ENCODE measurements around the gene CABCOCO1. TPM values are rescaled to one million over a fixed set of nuclear protein-coding genes. Genes with fewer than 3 reads are reported as not detected.

The CABCOCO1 gene
- total RNA-seq, 2 donors from 2014 or later = 0.35 TPM; not detected in 1

DNA sequence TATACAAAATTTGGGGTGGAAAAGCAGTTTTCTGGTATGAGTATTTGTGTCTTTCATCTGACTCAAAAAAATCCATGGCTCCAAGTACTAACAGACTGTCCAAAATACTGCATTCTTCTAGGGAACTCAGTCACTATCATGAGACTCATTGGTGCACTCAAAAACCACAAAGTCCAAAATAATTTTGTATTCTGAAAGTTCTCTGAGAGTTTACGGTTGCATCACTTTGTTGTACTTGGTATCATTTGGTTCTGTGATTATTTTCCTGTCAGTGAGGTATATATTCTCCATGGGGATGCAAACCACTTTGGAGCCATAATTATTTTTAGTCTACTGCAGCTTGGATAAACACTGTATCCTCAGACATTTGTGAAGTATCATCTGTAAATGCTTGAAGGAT, 28.0 kb upstream of the CABCOCO1 start:
- Histone ChIP-seq H3K9me3 (no peaks in the 10 kb centered on the region), H3K27ac (no peak overlapping the region), H3K4me1 (no peaks in the 10 kb centered on the region), H3K4me3 (no peak overlapping the region), H3K27me3 (no peaks in the 10 kb centered on the region), H3K36me3 (no peaks in the 10 kb centered on the region)
- DNase-seq (ENCODE audit: low spot score) = no peak
- TF ChIP-seq, protein P1, sequence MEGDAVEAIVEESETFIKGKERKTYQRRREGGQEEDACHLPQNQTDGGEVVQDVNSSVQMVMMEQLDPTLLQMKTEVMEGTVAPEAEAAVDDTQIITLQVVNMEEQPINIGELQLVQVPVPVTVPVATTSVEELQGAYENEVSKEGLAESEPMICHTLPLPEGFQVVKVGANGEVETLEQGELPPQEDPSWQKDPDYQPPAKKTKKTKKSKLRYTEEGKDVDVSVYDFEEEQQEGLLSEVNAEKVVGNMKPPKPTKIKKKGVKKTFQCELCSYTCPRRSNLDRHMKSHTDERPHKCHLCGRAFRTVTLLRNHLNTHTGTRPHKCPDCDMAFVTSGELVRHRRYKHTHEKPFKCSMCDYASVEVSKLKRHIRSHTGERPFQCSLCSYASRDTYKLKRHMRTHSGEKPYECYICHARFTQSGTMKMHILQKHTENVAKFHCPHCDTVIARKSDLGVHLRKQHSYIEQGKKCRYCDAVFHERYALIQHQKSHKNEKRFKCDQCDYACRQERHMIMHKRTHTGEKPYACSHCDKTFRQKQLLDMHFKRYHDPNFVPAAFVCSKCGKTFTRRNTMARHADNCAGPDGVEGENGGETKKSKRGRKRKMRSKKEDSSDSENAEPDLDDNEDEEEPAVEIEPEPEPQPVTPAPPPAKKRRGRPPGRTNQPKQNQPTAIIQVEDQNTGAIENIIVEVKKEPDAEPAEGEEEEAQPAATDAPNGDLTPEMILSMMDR (IDR thresholded peaks at IDR 0.05) = no peak

DNA sequence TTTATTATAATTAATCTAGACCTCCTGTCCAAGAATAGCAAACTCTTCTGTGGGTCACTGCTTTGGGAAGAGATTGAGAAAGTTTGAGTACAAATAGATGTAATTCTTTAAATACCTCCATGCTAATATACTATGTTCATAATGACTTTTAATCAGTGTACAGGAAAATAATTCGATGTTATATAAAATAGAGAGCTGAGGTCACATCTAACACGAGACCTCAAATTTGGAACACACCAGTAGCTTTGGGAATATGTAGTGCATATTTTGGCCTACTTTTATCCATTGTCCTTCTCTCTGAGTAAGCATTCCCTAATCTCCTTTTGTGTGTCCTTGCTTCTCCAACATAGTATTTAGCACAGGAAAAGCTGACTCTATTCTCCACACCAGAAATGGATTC, 27.3 kb upstream of the CABCOCO1 start:
- Histone ChIP-seq H3K27ac (no peak overlapping the region), H3K4me1 (no peaks in the 10 kb centered on the region), H3K9me3 (no peaks in the 10 kb centered on the region), H3K36me3 (no peaks in the 10 kb centered on the region), H3K4me3 (no peak overlapping the region), H3K27me3 (no peaks in the 10 kb centered on the region)
- DNase-seq (ENCODE audit: low spot score) = no peak
- TF ChIP-seq, protein P1 (IDR thresholded peaks at IDR 0.05) = no peak

DNA sequence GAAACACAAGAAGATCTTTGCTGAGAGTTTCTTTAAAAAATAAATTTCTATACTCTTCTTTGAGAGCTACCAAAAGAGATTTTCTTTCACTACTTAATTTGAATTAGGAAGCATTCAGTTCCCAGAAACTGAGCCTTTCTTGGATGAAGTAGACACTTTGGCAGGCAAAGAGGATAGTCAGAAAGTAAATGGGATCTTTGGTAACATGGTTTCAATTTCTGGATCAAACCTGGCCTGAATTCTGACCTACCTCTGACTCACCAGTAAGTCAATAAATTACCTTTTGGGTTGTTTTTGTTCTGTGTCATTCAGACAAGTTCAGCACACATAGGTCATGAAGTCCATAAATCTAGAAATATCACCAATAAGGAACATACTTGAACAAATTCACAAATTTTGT, 26.8 kb upstream of the CABCOCO1 start:
- H3K4me3 ChIP-seq = no peak overlapping the region
- no peaks in the 10 kb centered on the region for H3K9me3 ChIP-seq
- H3K27me3 ChIP-seq = no peaks in the 10 kb centered on the region
- H3K27ac ChIP-seq = no peak overlapping the region
- no peaks in the 10 kb centered on the region for H3K36me3 ChIP-seq
- no peaks in the 10 kb centered on the region for H3K4me1 ChIP-seq
- DNase-seq (ENCODE audit: low spot score) = no peak
- TF ChIP-seq, protein P1 (IDR thresholded peaks at IDR 0.05) = no peak

DNA sequence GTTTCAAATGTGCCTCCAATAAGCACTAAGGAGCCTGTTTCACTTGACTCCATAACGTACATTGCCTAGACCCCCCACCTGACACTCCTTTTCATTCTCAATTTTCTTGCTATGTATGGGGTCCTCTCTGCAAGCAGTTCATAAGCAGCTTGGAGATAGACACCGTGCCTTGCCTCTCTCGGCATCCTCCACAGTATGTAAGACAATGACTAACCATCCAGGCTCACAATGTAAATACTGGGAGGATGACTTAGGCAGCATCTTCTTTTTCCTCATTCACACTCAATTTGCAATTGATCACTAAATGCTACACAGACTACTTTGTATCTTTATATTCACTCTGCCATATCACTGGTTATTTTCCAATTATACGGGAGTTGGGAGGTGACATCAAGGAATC, 22.8 kb upstream of the CABCOCO1 start:
- Histone ChIP-seq H3K27me3 (no peaks in the 10 kb centered on the region), H3K9me3 (no peaks in the 10 kb centered on the region), H3K4me1 (no peaks in the 10 kb centered on the region), H3K36me3 (no peaks in the 10 kb centered on the region), H3K27ac (no peak overlapping the region), H3K4me3 (no peak overlapping the region)
- TF ChIP-seq, protein P1 (IDR thresholded peaks at IDR 0.05) = no peak
- no peak for DNase-seq (ENCODE audit: low spot score)

DNA sequence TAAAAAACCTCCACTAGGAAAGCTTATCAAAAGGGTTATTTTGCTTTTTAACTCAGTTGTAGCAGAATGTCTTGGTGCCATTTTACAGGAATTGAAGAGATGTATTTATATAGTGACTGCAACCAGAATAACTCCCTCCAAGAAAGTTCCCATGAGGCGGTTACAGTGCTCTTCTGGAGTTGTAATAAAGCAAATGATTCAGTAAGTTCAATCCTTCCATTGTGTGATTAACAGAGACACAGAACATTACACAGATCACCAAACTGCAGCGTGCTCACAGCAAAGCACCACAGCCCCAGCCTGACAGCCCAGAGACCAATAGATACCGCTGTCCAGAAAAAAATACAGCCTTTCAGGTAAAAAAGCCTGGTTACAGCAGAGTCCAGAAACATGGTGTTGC, 21.9 kb upstream of the CABCOCO1 start:
- no peak for DNase-seq (ENCODE audit: low spot score)
- H3K27me3 ChIP-seq = no peaks in the 10 kb centered on the region
- H3K9me3 ChIP-seq = no peaks in the 10 kb centered on the region
- TF ChIP-seq, protein P1 (IDR thresholded peaks at IDR 0.05) = no peak
- H3K27ac ChIP-seq = no peak overlapping the region
- H3K4me1 ChIP-seq = no peaks in the 10 kb centered on the region
- H3K4me3 ChIP-seq = no peak overlapping the region
- H3K36me3 ChIP-seq = no peaks in the 10 kb centered on the region

DNA sequence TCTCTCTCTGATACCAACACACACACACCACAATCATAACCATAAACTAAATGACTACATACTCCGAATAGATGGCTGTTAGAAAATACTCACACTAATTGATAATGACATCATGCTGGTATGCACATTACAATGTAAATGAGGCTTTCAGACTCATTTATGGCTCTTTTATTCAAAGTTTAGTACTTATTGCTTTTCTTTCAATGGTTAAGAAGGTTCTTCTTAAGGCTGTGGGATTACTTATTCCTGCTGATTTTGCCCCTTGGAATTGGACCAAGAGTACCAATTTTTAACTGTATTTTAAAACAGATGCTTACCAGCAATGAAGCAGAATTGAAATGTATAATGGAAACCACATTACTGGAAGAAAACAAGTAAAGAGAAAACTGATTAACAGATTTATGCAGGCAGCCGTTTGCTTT, 20.6 kb upstream of the CABCOCO1 start:
- TF ChIP-seq, protein P1 (IDR thresholded peaks at IDR 0.05) = no peak
- no peak for DNase-seq (ENCODE audit: low spot score)
- H3K27ac ChIP-seq = no peak overlapping the region
- no peak overlapping the region for H3K4me3 ChIP-seq
- no peaks in the 10 kb centered on the region for H3K36me3 ChIP-seq
- no peaks in the 10 kb centered on the region for H3K27me3 ChIP-seq
- no peaks in the 10 kb centered on the region for H3K4me1 ChIP-seq
- H3K9me3 ChIP-seq = no peaks in the 10 kb centered on the region
